ENCODE measurements around the gene TIMP2.

- TF ChIP-seq POLR2A (IDR thresholded peaks at IDR 0.05) = no peak
- TF ChIP-seq, protein P1, sequence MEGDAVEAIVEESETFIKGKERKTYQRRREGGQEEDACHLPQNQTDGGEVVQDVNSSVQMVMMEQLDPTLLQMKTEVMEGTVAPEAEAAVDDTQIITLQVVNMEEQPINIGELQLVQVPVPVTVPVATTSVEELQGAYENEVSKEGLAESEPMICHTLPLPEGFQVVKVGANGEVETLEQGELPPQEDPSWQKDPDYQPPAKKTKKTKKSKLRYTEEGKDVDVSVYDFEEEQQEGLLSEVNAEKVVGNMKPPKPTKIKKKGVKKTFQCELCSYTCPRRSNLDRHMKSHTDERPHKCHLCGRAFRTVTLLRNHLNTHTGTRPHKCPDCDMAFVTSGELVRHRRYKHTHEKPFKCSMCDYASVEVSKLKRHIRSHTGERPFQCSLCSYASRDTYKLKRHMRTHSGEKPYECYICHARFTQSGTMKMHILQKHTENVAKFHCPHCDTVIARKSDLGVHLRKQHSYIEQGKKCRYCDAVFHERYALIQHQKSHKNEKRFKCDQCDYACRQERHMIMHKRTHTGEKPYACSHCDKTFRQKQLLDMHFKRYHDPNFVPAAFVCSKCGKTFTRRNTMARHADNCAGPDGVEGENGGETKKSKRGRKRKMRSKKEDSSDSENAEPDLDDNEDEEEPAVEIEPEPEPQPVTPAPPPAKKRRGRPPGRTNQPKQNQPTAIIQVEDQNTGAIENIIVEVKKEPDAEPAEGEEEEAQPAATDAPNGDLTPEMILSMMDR (IDR thresholded peaks at IDR 0.05) = no peak
Measured at GRCh38 chr17:78960928-78961327, 35.7 kb upstream of the TIMP2 start.
